Measurements from ENCODE around the gene PLA2G4C.

DNA sequence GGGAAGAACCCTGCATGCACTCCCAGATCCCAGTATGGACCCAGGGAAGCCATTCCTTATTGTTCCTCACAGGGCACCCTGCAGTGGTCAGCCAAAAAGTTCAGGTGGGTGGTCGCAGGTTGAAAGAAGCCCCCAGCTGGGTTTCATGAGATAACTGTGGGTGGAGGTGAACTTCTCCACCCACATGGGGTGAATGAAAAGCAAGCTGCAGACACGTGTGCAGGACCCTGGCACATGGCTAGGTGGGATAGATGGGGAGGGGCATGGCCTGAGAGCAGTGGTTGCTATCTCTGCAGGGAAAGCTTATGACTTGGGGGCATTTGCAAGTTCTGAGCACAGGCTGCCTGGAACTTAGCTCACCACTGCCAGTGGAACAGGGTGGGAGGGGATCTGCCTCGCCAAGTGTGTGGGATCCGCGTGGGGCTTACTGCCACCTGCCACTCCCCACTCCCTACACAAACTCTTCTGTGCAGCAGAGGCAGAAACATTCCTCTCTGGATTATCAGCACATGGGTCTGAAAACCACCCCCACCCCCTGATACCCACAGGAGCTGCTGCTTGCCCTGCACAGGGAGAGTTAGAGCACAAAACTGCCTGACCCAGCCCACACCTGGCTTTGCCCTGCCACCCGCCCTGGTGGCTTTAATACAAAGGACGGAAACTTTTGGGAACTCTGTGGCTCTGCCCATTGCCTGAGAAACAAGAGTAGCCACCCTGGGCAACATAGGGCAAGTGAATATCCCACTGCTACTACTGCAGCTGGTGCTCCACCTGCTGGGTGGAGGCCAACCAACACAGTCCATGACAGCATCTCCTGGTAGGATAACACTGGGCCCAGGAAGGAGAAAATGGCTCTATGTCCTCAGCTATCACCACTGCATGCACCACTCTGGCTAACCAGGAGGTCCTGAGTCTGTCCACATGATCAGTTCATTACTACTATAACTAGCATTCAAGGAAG, 24.4 kb downstream of the PLA2G4C start:
- TF ChIP-seq, protein P1, sequence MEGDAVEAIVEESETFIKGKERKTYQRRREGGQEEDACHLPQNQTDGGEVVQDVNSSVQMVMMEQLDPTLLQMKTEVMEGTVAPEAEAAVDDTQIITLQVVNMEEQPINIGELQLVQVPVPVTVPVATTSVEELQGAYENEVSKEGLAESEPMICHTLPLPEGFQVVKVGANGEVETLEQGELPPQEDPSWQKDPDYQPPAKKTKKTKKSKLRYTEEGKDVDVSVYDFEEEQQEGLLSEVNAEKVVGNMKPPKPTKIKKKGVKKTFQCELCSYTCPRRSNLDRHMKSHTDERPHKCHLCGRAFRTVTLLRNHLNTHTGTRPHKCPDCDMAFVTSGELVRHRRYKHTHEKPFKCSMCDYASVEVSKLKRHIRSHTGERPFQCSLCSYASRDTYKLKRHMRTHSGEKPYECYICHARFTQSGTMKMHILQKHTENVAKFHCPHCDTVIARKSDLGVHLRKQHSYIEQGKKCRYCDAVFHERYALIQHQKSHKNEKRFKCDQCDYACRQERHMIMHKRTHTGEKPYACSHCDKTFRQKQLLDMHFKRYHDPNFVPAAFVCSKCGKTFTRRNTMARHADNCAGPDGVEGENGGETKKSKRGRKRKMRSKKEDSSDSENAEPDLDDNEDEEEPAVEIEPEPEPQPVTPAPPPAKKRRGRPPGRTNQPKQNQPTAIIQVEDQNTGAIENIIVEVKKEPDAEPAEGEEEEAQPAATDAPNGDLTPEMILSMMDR (IDR thresholded peaks at IDR 0.05): no peak
- no peak for TF ChIP-seq POLR2A (IDR thresholded peaks at IDR 0.05)
